Body of pancreas (tissue), 4 donors: Measurements from ENCODE around the gene OR2T10. TPM values are rescaled to one million over a fixed set of nuclear protein-coding genes. Genes with fewer than 3 reads are reported as not detected.

Experiments used
- ATAC-seq: fragments of 150-250 bp; one replicate; pipeline ENCODE4 v1.9.1; 2016
- DNase-seq, 4 donors: peaks; one replicate each; pipeline ENCODE4 v3.0.0-alpha.2; 2019
- H3K27ac ChIP-seq, 4 donors: fragments of 200-600 bp; sonication (generic); 1 replicate in 3 of 4; 2 replicates in 1 of 4; pipeline versions ENCODE4 v1.5.1 to v1.6.1; 2016 to 2019; ENCODE audit warnings: mild to moderate bottlenecking in 1 of 4, mixed read lengths in 1 of 4, moderate library complexity in 1 of 4
- H3K27me3 ChIP-seq, 2 donors: fragments of 200-600 bp; sonication (generic); one replicate each; pipeline ENCODE4 v1.6.0; 2016; ENCODE audit warnings: mild to moderate bottlenecking in 1 of 2
- H3K36me3 ChIP-seq, 2 donors: fragments of 200-600 bp; sonication (generic); replicated peaks in 1 of 2; 2 replicates each; pipeline ENCODE4 v1.5.1; 2016; ENCODE audit warnings: low read depth in 2 of 2; ENCODE audit not compliant: insufficient read depth in 1 of 2
- H3K4me1 ChIP-seq: fragments of 200-600 bp; sonication (generic); one replicate; pipeline ENCODE4 v1.6.0; 2016
- H3K4me3 ChIP-seq, 2 donors: fragments of 200-600 bp; sonication (generic); 1 replicate in 1 of 2; 2 replicates in 1 of 2; pipeline ENCODE4 v1.5.1; 2016 to 2019
- H3K9me3 ChIP-seq, 3 donors: fragments of 200-600 bp; sonication (generic); 1 replicate in 2 of 3; 2 replicates in 1 of 3; pipeline ENCODE4 v1.5.1; 2016
- POLR2A ChIP-seq, 3 donors: fragments of 450-650 bp; IDR thresholded peaks; one replicate each; pipeline ENCODE4 v1.6.1; 2016; ENCODE audit warnings: antibody characterized with exemption in 3 of 3, mild to moderate bottlenecking in 2 of 3
- WGBS, 2 donors: methylation state at CpG; one replicate each; pipeline ENCODE4 v1.1.5; 2017; 5-methylcytosine and 5-hydroxymethylcytosine counted together
- intact Hi-C: fragments of 100-400 bp; cut with DNase I; formaldehyde crosslinking; loops from one replicate; pipeline ENCODE4 v1.15.1; 2023
- total RNA-seq, 2 donors: library from RNA; depleted of rRNA; stranded (reverse); fragments of >200 nt; gene quantifications; one replicate each; pipeline ENCODE4 v1.1.0, GENCODE V29; 2016
- TF ChIP-seq, protein P1 (sequence below), 7 experiments: fragments of 450-650 bp in 4 of 7; fragments of 200-600 bp in 3 of 7; sonication (generic) in 3 of 7; IDR thresholded peaks; one replicate each; pipeline ENCODE4 v1.5.1; 2016 to 2019; ENCODE audit warnings: antibody characterized with exemption in 7 of 7

Gene OR2T10
- total RNA-seq, 2 donors from 2014 or later = not detected

- Histone ChIP-seq H3K36me3 (no peaks in the 10 kb centered on the region), H3K27me3 (no peaks in the 10 kb centered on the region), H3K4me3 (no peak overlapping the region), H3K27ac (no peak overlapping the region), H3K4me1 (no peaks in the 10 kb centered on the region), H3K9me3 (no peaks in the 10 kb centered on the region)
- DNase-seq = no peak
- intact Hi-C loops = no loop called here
- WGBS, 2 donors = 72 to 79% methylated on average over 7 of the region's 7 CpGs
- no peak for ATAC-seq
- no peak for TF ChIP-seq POLR2A (IDR thresholded peaks at IDR 0.05)
- TF ChIP-seq, protein P1, sequence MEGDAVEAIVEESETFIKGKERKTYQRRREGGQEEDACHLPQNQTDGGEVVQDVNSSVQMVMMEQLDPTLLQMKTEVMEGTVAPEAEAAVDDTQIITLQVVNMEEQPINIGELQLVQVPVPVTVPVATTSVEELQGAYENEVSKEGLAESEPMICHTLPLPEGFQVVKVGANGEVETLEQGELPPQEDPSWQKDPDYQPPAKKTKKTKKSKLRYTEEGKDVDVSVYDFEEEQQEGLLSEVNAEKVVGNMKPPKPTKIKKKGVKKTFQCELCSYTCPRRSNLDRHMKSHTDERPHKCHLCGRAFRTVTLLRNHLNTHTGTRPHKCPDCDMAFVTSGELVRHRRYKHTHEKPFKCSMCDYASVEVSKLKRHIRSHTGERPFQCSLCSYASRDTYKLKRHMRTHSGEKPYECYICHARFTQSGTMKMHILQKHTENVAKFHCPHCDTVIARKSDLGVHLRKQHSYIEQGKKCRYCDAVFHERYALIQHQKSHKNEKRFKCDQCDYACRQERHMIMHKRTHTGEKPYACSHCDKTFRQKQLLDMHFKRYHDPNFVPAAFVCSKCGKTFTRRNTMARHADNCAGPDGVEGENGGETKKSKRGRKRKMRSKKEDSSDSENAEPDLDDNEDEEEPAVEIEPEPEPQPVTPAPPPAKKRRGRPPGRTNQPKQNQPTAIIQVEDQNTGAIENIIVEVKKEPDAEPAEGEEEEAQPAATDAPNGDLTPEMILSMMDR (IDR thresholded peaks at IDR 0.05) = no peak
Observed at GRCh38 chr1:248631354-248632008, 34.0 kb upstream of the OR2T10 start.

DNA sequence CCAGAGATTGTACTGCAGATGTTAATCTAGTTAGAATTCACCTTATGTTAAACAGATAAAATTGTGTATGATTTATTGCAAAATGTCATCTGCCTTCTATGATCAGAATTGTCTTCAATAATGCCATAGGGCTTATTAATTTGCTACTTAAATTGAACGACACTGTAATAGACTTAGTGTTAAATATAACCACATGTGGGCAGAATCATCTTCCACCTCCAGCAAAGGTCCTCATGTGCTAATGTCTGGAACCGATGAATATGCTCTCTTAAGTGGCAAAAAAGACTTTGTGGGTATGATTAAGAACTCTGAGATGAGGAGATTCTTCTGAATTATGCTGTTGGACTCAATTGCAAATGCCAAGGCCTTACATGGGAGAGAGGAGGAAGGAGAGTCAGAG is 33.1 kb upstream of the OR2T10 start:
- DNase-seq (no peak), ATAC-seq (no peak)
- Histone ChIP-seq H3K4me1 (no peaks in the 10 kb centered on the region), H3K27me3 (no peaks in the 10 kb centered on the region), H3K27ac (no peak overlapping the region), H3K36me3 (no peaks in the 10 kb centered on the region), H3K9me3 (no peaks in the 10 kb centered on the region), H3K4me3 (no peak overlapping the region)
- intact Hi-C loops = no loop called here
- WGBS, 2 donors = 64 to 85% methylated on average over 2 of the region's 2 CpGs
- TF ChIP-seq, protein P1 (IDR thresholded peaks at IDR 0.05) = no peak
- no peak for TF ChIP-seq POLR2A (IDR thresholded peaks at IDR 0.05)

- no peak for ATAC-seq
- Histone ChIP-seq H3K27ac (no peak overlapping the region), H3K4me1 (no peaks in the 10 kb centered on the region), H3K27me3 (no peaks in the 10 kb centered on the region), H3K36me3 (no peaks in the 10 kb centered on the region), H3K4me3 (no peak overlapping the region), H3K9me3 (no peaks in the 10 kb centered on the region)
- DNase-seq = no peak
- TF ChIP-seq, protein P1 (IDR thresholded peaks at IDR 0.05) = no peak
- TF ChIP-seq POLR2A (IDR thresholded peaks at IDR 0.05) = no peak
- 82% methylated on average over 9 of the region's 9 CpGs for WGBS, 2 donors
- intact Hi-C loops = loop anchor here (5.0 kb wide), 1 partner anchor 179 kb away; no protein-coding TSS in a partner anchor
Observed at GRCh38 chr1:248627971-248628844, 30.7 kb upstream of the OR2T10 start.

DNA sequence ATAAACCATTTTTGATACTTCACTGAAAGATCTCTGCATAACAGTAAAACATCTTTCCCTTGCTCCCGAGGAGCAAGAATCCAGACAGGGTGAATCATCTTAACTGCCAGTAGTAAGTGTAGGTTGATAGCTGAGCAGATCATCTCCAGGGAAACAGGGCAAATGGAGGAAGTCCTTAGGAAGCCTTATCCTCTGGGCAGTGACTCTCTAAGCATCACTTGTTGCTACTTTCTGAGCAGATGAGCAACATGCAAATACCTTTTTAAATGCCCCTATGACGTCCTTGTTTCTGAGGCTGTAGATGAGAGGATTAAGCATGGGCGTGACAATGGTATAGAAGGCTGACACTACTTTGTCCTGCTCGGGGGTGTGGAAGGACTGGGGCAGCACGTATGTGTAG is 28.5 kb upstream of the OR2T10 start:
- Histone ChIP-seq H3K27me3 (no peaks in the 10 kb centered on the region), H3K4me1 (no peaks in the 10 kb centered on the region), H3K9me3 (no peaks in the 10 kb centered on the region), H3K36me3 (no peaks in the 10 kb centered on the region), H3K27ac (no peak overlapping the region), H3K4me3 (no peak overlapping the region)
- TF ChIP-seq POLR2A (IDR thresholded peaks at IDR 0.05) = no peak
- TF ChIP-seq, protein P1 (IDR thresholded peaks at IDR 0.05) = no peak
- no peak for ATAC-seq
- WGBS, 2 donors = 79 to 80% methylated on average over 4 to 5 of the region's 5 CpGs
- no peak for DNase-seq
- intact Hi-C loops = loop anchor here (5.0 kb wide), 1 partner anchor 181 kb away; no protein-coding TSS in a partner anchor
